Small intestine (tissue), 7 donors: ENCODE results near the gene ZNF691. TPM values are rescaled to one million over a fixed set of nuclear protein-coding genes. Genes with fewer than 3 reads are reported as not detected.
"Not testable (repeated sequence)": the region's sequence is repeated elsewhere in the genome, so short reads cannot be mapped to it uniquely, and the experiment has no call there.

Experiments used
- DNase-seq, 2 donors: peaks; one replicate each; pipeline versions ENCODE4 v3.0.0 to v3.0.0-alpha.2; 2013
- FAIRE-seq: peaks from 2 replicates; lab custom pipeline; 2012; peaks lifted over from hg19 to GRCh38; lab: Jason Lieb, UNC
- H3K27ac ChIP-seq, 3 donors: one replicate each; pipeline ENCODE4 v1.5.1; 2013; ENCODE audit warnings: low read length in 2 of 3, mild to moderate bottlenecking in 2 of 3, control low read depth in 1 of 3, inconsistent platforms in 1 of 3, low read depth in 1 of 3, moderate library complexity in 1 of 3
- H3K27me3 ChIP-seq, 3 donors: one replicate each; pipeline ENCODE4 v1.6.1; 2013; ENCODE audit warnings: low read length in 3 of 3, inconsistent platforms in 1 of 3; ENCODE audit not compliant: control insufficient read depth in 3 of 3, insufficient read depth in 3 of 3
- H3K36me3 ChIP-seq, 3 donors: one replicate each; pipeline ENCODE4 v1.6.1; 2013; ENCODE audit warnings: low read length in 3 of 3, inconsistent platforms in 1 of 3, low read depth in 1 of 3, mild to moderate bottlenecking in 1 of 3, moderate library complexity in 1 of 3; ENCODE audit not compliant: control insufficient read depth in 3 of 3, insufficient read depth in 2 of 3
- H3K4me1 ChIP-seq, 3 donors: one replicate each; pipeline ENCODE4 v1.6.1; 2013; ENCODE audit warnings: low read length in 2 of 3, inconsistent platforms in 1 of 3, low read depth in 1 of 3, mild to moderate bottlenecking in 1 of 3, moderate library complexity in 1 of 3; ENCODE audit not compliant: control insufficient read depth in 3 of 3, insufficient read depth in 2 of 3
- H3K4me3 ChIP-seq, 3 donors: one replicate each; pipeline ENCODE4 v1.5.1; 2013; ENCODE audit warnings: low read length in 3 of 3, control low read depth in 1 of 3, inconsistent platforms in 1 of 3, low read depth in 1 of 3, mild to moderate bottlenecking in 1 of 3, moderate library complexity in 1 of 3
- H3K9me3 ChIP-seq, 2 donors: one replicate each; pipeline ENCODE4 v1.6.1; 2013; ENCODE audit warnings: low read depth in 1 of 2, low read length in 1 of 2; ENCODE audit not compliant: control insufficient read depth in 2 of 2, insufficient read depth in 1 of 2
- WGBS, 3 donors: extraction: QIAGEN DNeasy Blood & Tissue Kit; methylation state at CpG; one replicate each; pipeline ENCODE4 v1.1.7; 2013; 5-methylcytosine and 5-hydroxymethylcytosine counted together
- polyA plus RNA-seq, 4 donors: library from polyadenylated mRNA; stranded (reverse) in 3 of 4; unstranded in 1 of 4; fragments of 200-250 nt in 3 of 4; fragments of 120-200 nt in 1 of 4; gene quantifications; one replicate each; pipeline versions ENCODE4 v1.2.1 to v1.2.3, GENCODE V29; 2013
- donor health status: healthy with polysubstance abuse.
- donor health status: control.
- donor health status: control.
- donor health status: Bipolar disorder and iron deficiency.
- donor health status: healthy.

The ZNF691 gene
- polyA plus RNA-seq, 4 donors: 5.4 to 10.6 (median 6.3) TPM

GRCh38 chr1:42856554-42856953, 10.1 kb downstream of the ZNF691 start:
- H3K9me3 ChIP-seq: peaks cover 0 to 29% of the 10 kb centered on the region in 2 donors
- H3K4me1 ChIP-seq, FAIRE-seq, H3K27ac ChIP-seq, H3K27me3 ChIP-seq, H3K4me3 ChIP-seq, H3K36me3 ChIP-seq, DNase-seq: not testable (repeated sequence)
- WGBS, 3 donors: 89 to 95% (median 90%) methylated on average over 3 of the region's 3 CpGs

GRCh38 chr1:42859366-42859765, 13.0 kb downstream of the ZNF691 start:
- FAIRE-seq, H3K27me3 ChIP-seq, H3K27ac ChIP-seq, H3K36me3 ChIP-seq, H3K4me3 ChIP-seq, DNase-seq, H3K4me1 ChIP-seq: not testable (repeated sequence)
- WGBS, 3 donors: 79 to 84% (median 84%) methylated on average over 5 of the region's 5 CpGs
- peaks cover 0 to 30% of the 10 kb centered on the region in 2 donors for H3K9me3 ChIP-seq

- 68 to 80% (median 74%) methylated on average over 4 of the region's 4 CpGs for WGBS, 3 donors
Measured at GRCh38 chr1:42860339-42861013, 14.1 kb downstream of the ZNF691 start.

GRCh38 chr1:42861014-42861399, 14.6 kb downstream of the ZNF691 start:
- Histone ChIP-seq H3K4me3 (no peak overlapping the region), H3K4me1 (no peaks in the 10 kb centered on the region), H3K27me3 (peaks cover 0 to 10% (median 0%) of the 10 kb centered on the region in 3 donors), H3K36me3 (no peaks in the 10 kb centered on the region), H3K9me3 (peaks cover 0 to 30% of the 10 kb centered on the region in 2 donors), H3K27ac (no peak overlapping the region)
- DNase-seq (no peak), FAIRE-seq (no peak)

More at GRCh38 chr1:42860339-42861013, 14.1 kb downstream of the ZNF691 start:
- Histone ChIP-seq H3K9me3 (peaks cover 0 to 30% of the 10 kb centered on the region in 2 donors), H3K27me3 (peaks cover 0 to 10% (median 0%) of the 10 kb centered on the region in 3 donors), H3K4me3 (no peak overlapping the region), H3K4me1 (no peaks in the 10 kb centered on the region), H3K36me3 (no peaks in the 10 kb centered on the region), H3K27ac (no peak overlapping the region)
- DNase-seq (no peak), FAIRE-seq (no peak)

- DNase-seq (no peak), FAIRE-seq (no peak)
- H3K4me1 ChIP-seq: no peaks in the 10 kb centered on the region
- H3K36me3 ChIP-seq: no peaks in the 10 kb centered on the region
- no peak overlapping the region for H3K4me3 ChIP-seq
- peaks cover 0 to 3% of the 10 kb centered on the region in 2 donors for H3K9me3 ChIP-seq
- WGBS, 3 donors: 77 to 83% (median 78%) methylated on average over 5 of the region's 5 CpGs
- no peak overlapping the region for H3K27ac ChIP-seq
- peaks cover 0 to 7% (median 0%) of the 10 kb centered on the region in 3 donors for H3K27me3 ChIP-seq
Measured at GRCh38 chr1:42866549-42866948, 20.1 kb downstream of the ZNF691 start.

- FAIRE-seq, H3K36me3 ChIP-seq, H3K4me1 ChIP-seq, H3K27me3 ChIP-seq, H3K9me3 ChIP-seq, DNase-seq, H3K27ac ChIP-seq, H3K4me3 ChIP-seq: not testable (repeated sequence)
- WGBS, 3 donors: 85 to 91% (median 91%) methylated on average over 4 of the region's 4 CpGs
Measured at GRCh38 chr1:42868466-42868865, 22.1 kb downstream of the ZNF691 start.

- WGBS, 3 donors: 27 to 60% (median 39%) methylated on average over 2 of the region's 2 CpGs
- FAIRE-seq: not testable (repeated sequence)
Measured at GRCh38 chr1:42869254-42869653, 22.8 kb downstream of the ZNF691 start.

GRCh38 chr1:42869751-42870150, 23.3 kb downstream of the ZNF691 start:
- 30 to 62% (median 41%) methylated on average over 2 of the region's 2 CpGs for WGBS, 3 donors

More at GRCh38 chr1:42869254-42869653, 22.8 kb downstream of the ZNF691 start:
- not testable (repeated sequence) for H3K9me3 ChIP-seq, H3K4me1 ChIP-seq, H3K36me3 ChIP-seq, DNase-seq, H3K27me3 ChIP-seq, H3K4me3 ChIP-seq, H3K27ac ChIP-seq

GRCh38 chr1:42873108-42873507, 26.7 kb downstream of the ZNF691 start:
- H3K27me3 ChIP-seq, H3K27ac ChIP-seq, FAIRE-seq, H3K36me3 ChIP-seq, H3K9me3 ChIP-seq, H3K4me1 ChIP-seq, H3K4me3 ChIP-seq, DNase-seq: not testable (repeated sequence)

More at GRCh38 chr1:42869751-42870150, 23.3 kb downstream of the ZNF691 start:
- H3K27ac ChIP-seq, FAIRE-seq, H3K9me3 ChIP-seq, H3K4me3 ChIP-seq, H3K27me3 ChIP-seq, DNase-seq, H3K36me3 ChIP-seq, H3K4me1 ChIP-seq: not testable (repeated sequence)
